Measurements from ENCODE around the gene KNL1.

DNA sequence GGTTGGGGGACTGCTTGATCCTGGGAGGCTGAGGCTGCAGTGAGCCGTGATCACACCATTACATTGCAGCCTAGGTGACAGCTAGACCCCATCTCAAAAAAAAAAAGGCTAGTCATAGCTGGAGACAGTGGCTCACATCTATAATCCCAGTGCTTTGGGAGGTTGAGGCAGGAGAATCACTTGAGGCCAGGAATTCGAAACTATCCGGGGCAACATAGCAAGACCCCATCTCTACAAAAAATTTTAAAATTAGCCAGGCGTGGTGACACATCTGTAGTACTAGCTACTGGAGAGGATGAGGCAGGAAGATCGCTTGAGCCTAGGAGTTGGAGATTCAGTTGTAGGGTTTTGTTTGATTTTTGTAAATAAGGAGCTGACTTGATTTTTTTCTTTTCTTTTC, 45.6 kb downstream of the KNL1 start:
- no peak for TF ChIP-seq ZC3H10 (CRISPR knock-in tag; IDR thresholded peaks at IDR 0.05)
- no peak for TF ChIP-seq CSDC2 (CRISPR knock-in tag; IDR thresholded peaks at IDR 0.05)
- no peak for TF ChIP-seq RARB (CRISPR knock-in tag; IDR thresholded peaks at IDR 0.05)
- TF ChIP-seq, protein P1, sequence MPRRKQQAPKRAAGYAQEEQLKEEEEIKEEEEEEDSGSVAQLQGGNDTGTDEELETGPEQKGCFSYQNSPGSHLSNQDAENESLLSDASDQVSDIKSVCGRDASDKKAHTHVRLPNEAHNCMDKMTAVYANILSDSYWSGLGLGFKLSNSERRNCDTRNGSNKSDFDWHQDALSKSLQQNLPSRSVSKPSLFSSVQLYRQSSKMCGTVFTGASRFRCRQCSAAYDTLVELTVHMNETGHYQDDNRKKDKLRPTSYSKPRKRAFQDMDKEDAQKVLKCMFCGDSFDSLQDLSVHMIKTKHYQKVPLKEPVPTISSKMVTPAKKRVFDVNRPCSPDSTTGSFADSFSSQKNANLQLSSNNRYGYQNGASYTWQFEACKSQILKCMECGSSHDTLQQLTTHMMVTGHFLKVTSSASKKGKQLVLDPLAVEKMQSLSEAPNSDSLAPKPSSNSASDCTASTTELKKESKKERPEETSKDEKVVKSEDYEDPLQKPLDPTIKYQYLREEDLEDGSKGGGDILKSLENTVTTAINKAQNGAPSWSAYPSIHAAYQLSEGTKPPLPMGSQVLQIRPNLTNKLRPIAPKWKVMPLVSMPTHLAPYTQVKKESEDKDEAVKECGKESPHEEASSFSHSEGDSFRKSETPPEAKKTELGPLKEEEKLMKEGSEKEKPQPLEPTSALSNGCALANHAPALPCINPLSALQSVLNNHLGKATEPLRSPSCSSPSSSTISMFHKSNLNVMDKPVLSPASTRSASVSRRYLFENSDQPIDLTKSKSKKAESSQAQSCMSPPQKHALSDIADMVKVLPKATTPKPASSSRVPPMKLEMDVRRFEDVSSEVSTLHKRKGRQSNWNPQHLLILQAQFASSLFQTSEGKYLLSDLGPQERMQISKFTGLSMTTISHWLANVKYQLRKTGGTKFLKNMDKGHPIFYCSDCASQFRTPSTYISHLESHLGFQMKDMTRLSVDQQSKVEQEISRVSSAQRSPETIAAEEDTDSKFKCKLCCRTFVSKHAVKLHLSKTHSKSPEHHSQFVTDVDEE (CRISPR knock-in tag; IDR thresholded peaks at IDR 0.05): no peak
- TF ChIP-seq OSR1 (CRISPR knock-in tag; IDR thresholded peaks at IDR 0.05): no peak
- TF ChIP-seq, protein P2, sequence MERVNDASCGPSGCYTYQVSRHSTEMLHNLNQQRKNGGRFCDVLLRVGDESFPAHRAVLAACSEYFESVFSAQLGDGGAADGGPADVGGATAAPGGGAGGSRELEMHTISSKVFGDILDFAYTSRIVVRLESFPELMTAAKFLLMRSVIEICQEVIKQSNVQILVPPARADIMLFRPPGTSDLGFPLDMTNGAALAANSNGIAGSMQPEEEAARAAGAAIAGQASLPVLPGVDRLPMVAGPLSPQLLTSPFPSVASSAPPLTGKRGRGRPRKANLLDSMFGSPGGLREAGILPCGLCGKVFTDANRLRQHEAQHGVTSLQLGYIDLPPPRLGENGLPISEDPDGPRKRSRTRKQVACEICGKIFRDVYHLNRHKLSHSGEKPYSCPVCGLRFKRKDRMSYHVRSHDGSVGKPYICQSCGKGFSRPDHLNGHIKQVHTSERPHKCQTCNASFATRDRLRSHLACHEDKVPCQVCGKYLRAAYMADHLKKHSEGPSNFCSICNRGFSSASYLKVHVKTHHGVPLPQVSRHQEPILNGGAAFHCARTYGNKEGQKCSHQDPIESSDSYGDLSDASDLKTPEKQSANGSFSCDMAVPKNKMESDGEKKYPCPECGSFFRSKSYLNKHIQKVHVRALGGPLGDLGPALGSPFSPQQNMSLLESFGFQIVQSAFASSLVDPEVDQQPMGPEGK (CRISPR knock-in tag; IDR thresholded peaks at IDR 0.05; ENCODE audit: borderline replicate concordance): no peak
- no peak for TF ChIP-seq BACH2 (CRISPR knock-in tag; IDR thresholded peaks at IDR 0.05; ENCODE audit: borderline replicate concordance)
- TF ChIP-seq ZNF565 (CRISPR knock-in tag; conservative IDR thresholded peaks at IDR 0.05; ENCODE audit: low read depth): no peak
- no peak for TF ChIP-seq TCF4 (CRISPR knock-in tag; IDR thresholded peaks at IDR 0.05; ENCODE audit: borderline replicate concordance)
- TF ChIP-seq SNAI2 (CRISPR knock-in tag; IDR thresholded peaks at IDR 0.05): no peak
- TF ChIP-seq TOX (CRISPR knock-in tag; IDR thresholded peaks at IDR 0.05; ENCODE audit: borderline replicate concordance): no peak
- no peak for TF ChIP-seq ESRRG (CRISPR knock-in tag; IDR thresholded peaks at IDR 0.05)
- TF ChIP-seq ZFP3 (CRISPR knock-in tag; IDR thresholded peaks at IDR 0.05): no peak
- TF ChIP-seq ZNF8 (CRISPR knock-in tag; IDR thresholded peaks at IDR 0.05): no peak

Measured in SK-N-SH treated with all-trans-retinoic acid at 6 μM for 48 hours (cell line).